ENCODE data around the gene DCST2. TPM values are rescaled to one million over a fixed set of nuclear protein-coding genes. Genes with fewer than 3 reads are reported as not detected.

The DCST2 gene
- polyA plus RNA-seq, 3 donors, result 2.6 TPM; not detected in 2

GRCh38 chr1:155082301-155083051, 48.9 kb upstream of the DCST2 start:
- no peaks in the 10 kb centered on the region for H3K79me2 ChIP-seq (ENCODE audit: insufficient read depth, low read length)
- H3K4me1 ChIP-seq (ENCODE audit: control insufficient read depth in 1 of 2, insufficient read depth in 2 of 2, low read length in 2 of 2), result peaks cover 61 to 75% of the 10 kb centered on the region in 2 donors
- peak overlapping the region; percentile 77 for H3K4me2 ChIP-seq (replicated peaks; ENCODE audit: extremely low read depth, low read length, poor library complexity, severe bottlenecking)
- H3K36me3 Mint-ChIP-seq, result peaks cover 17 to 18% of the 10 kb centered on the region in 2 donors
- TF ChIP-seq, protein P1, sequence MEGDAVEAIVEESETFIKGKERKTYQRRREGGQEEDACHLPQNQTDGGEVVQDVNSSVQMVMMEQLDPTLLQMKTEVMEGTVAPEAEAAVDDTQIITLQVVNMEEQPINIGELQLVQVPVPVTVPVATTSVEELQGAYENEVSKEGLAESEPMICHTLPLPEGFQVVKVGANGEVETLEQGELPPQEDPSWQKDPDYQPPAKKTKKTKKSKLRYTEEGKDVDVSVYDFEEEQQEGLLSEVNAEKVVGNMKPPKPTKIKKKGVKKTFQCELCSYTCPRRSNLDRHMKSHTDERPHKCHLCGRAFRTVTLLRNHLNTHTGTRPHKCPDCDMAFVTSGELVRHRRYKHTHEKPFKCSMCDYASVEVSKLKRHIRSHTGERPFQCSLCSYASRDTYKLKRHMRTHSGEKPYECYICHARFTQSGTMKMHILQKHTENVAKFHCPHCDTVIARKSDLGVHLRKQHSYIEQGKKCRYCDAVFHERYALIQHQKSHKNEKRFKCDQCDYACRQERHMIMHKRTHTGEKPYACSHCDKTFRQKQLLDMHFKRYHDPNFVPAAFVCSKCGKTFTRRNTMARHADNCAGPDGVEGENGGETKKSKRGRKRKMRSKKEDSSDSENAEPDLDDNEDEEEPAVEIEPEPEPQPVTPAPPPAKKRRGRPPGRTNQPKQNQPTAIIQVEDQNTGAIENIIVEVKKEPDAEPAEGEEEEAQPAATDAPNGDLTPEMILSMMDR (IDR thresholded peaks at IDR 0.05), result no peak
- intact Hi-C loops (cut with micrococcal nuclease), result loop anchor here in 1 of 2 donors (10.0 kb wide), 1 partner anchor 528 kb away; the partner anchor contains the start of gene UBE2Q1
- no peak for DNase-seq
- H3K9me3 ChIP-seq (replicated peaks in 1 of 2; ENCODE audit: control insufficient read depth in 1 of 2, insufficient read depth in 1 of 2, low read length in 2 of 2), result peaks cover 0 to 16% of the 10 kb centered on the region in 2 donors
- H3K27me3 ChIP-seq (ENCODE audit: control insufficient read depth in 2 of 2, insufficient read depth in 2 of 2, low read length in 2 of 2), result peaks cover 57 to 67% of the 10 kb centered on the region in 2 donors
- H3K4me3 ChIP-seq (replicated peaks in 1 of 3; ENCODE audit: low read depth in 2 of 3, low read length in 3 of 3), result peak overlapping the region in 1 of 3 experiments; percentile 63
- H3K9ac ChIP-seq (ENCODE audit: insufficient read depth, low read length, poor library complexity, severe bottlenecking), result no peak overlapping the region
- H3K4me3 Mint-ChIP-seq, result peak overlapping the region; percentile 62 to 97
- H3K27ac Mint-ChIP-seq, result no peak overlapping the region
- H3K4me1 Mint-ChIP-seq, result peaks cover 53% of the 10 kb centered on the region
- peaks cover 49% of the 10 kb centered on the region for H4K20me1 ChIP-seq (ENCODE audit: insufficient read depth, low read length)
- peak overlapping the region; percentile 38 for H2AFZ ChIP-seq (ENCODE audit: insufficient read depth, low read depth, low read length, poor library complexity, severe bottlenecking)
- H3K27ac ChIP-seq (ENCODE audit: low read depth in 1 of 2, low read length in 2 of 2), result no peak overlapping the region
- H3K36me3 ChIP-seq (replicated peaks in 1 of 2; ENCODE audit: control insufficient read depth in 1 of 2, insufficient read depth in 2 of 2, low read length in 2 of 2), result no peaks in the 10 kb centered on the region
- H3K27me3 Mint-ChIP-seq (ENCODE audit: low read depth in 3 of 3), result peaks cover 53 to 70% (median 64%) of the 10 kb centered on the region in 3 donors
- 7% methylated on average over 23 of the region's 36 CpGs for WGBS (ENCODE audit: insufficient coverage)
- H3K9me3 Mint-ChIP-seq, result peaks cover 0 to 41% (median 15%) of the 10 kb centered on the region in 7 donors

DNA sequence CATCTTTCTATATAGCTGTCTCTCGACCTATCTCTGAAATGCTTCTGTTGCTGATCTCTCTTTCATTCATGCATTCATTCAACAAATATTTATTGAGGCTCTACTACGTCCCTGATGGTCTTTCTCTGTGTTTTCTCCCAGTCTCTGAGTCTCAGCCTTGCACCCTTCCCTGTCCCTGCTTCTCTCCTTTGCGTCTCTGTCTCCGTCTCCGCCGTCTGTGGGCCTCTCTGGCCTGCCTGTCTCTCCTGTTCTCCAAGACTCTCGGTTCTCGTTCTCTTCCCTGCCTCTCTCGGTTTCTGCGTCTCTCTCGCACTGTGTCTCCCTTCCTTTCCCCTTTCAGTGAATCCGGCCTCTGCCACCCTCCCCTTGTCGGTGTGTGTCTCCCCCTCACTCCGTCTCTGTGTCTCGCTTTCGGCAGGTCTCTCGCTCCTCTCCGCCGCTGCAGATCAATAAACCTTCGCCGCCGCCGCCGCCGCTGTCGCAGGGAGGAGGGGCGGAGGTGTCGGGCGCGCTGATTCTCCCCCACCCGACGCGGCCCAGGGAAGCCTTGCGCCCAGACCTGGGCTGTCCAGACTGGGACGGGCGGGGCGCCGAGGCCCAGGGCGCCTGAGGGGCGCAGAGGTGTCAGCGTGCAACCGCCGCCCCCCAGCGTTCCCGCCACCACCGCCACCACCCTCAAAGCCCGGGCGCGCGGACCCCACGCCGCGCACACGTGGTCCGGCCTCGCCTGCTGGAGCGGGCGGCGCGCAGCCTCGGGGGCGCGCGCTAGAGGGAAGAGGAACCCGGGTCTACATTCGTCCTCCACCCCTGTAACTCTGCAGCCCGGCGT, 48.1 kb upstream of the DCST2 start:
- WGBS (ENCODE audit: insufficient coverage), result 6% methylated on average over 38 of the region's 68 CpGs
- peaks cover 13 to 18% of the 10 kb centered on the region in 2 donors for H3K36me3 Mint-ChIP-seq
- Histone ChIP-seq H3K4me1 (ENCODE audit: control insufficient read depth in 1 of 2, insufficient read depth in 2 of 2, low read length in 2 of 2) (peaks cover 61 to 74% of the 10 kb centered on the region in 2 donors), H3K36me3 (replicated peaks in 1 of 2; ENCODE audit: control insufficient read depth in 1 of 2, insufficient read depth in 2 of 2, low read length in 2 of 2) (no peaks in the 10 kb centered on the region), H3K9me3 (replicated peaks in 1 of 2; ENCODE audit: control insufficient read depth in 1 of 2, insufficient read depth in 1 of 2, low read length in 2 of 2) (peaks cover 0 to 16% of the 10 kb centered on the region in 2 donors), H3K79me2 (ENCODE audit: insufficient read depth, low read length) (no peaks in the 10 kb centered on the region), H3K27ac (ENCODE audit: low read depth in 1 of 2, low read length in 2 of 2) (no peak overlapping the region), H3K9ac (ENCODE audit: insufficient read depth, low read length, poor library complexity, severe bottlenecking) (no peak overlapping the region), H3K27me3 (ENCODE audit: control insufficient read depth in 2 of 2, insufficient read depth in 2 of 2, low read length in 2 of 2) (peaks cover 57 to 71% of the 10 kb centered on the region in 2 donors), H3K4me3 (replicated peaks in 1 of 3; ENCODE audit: low read depth in 2 of 3, low read length in 3 of 3) (peak overlapping the region in 1 of 3 experiments; percentile 63), H3K4me2 (replicated peaks; ENCODE audit: extremely low read depth, low read length, poor library complexity, severe bottlenecking) (peak overlapping the region; percentile 77), H2AFZ (ENCODE audit: insufficient read depth, low read depth, low read length, poor library complexity, severe bottlenecking) (peak overlapping the region; percentile 38), H4K20me1 (ENCODE audit: insufficient read depth, low read length) (peaks cover 49% of the 10 kb centered on the region)
- peaks cover 61 to 76% (median 72%) of the 10 kb centered on the region in 3 donors for H3K27me3 Mint-ChIP-seq (ENCODE audit: low read depth in 3 of 3)
- intact Hi-C loops (cut with micrococcal nuclease), result loop anchor here in 1 of 2 donors (10.0 kb wide), 1 partner anchor 527 kb away; the partner anchor contains the start of gene UBE2Q1
- peak overlapping the region; percentile 71 to 94 for H3K4me3 Mint-ChIP-seq
- H3K27ac Mint-ChIP-seq, result no peak overlapping the region
- H3K9me3 Mint-ChIP-seq, result peaks cover 0 to 41% (median 15%) of the 10 kb centered on the region in 7 donors
- DNase-seq, result no peak
- H3K4me1 Mint-ChIP-seq, result peaks cover 53% of the 10 kb centered on the region
- TF ChIP-seq, protein P1 (IDR thresholded peaks at IDR 0.05), result no peak
